Stimulated activated CD4-positive, alpha-beta T cell treated with anti-CD3 and anti-CD28 coated beads, TNF-alpha, amount 100 ng/mL, for 24 hours (primary cell): ENCODE results near the gene SLC25A24.
"Not testable (repeated sequence)": the region's sequence is repeated elsewhere in the genome, so short reads cannot be mapped to it uniquely, and the experiment has no call there.

ENCODE experiments used
- DNase-seq, 3 experiments: peaks; one replicate each; pipeline ENCODE4 v3.0.0-alpha.2; 2020; ENCODE audit warnings: low read depth in 3 of 3

Gene SLC25A24

DNA sequence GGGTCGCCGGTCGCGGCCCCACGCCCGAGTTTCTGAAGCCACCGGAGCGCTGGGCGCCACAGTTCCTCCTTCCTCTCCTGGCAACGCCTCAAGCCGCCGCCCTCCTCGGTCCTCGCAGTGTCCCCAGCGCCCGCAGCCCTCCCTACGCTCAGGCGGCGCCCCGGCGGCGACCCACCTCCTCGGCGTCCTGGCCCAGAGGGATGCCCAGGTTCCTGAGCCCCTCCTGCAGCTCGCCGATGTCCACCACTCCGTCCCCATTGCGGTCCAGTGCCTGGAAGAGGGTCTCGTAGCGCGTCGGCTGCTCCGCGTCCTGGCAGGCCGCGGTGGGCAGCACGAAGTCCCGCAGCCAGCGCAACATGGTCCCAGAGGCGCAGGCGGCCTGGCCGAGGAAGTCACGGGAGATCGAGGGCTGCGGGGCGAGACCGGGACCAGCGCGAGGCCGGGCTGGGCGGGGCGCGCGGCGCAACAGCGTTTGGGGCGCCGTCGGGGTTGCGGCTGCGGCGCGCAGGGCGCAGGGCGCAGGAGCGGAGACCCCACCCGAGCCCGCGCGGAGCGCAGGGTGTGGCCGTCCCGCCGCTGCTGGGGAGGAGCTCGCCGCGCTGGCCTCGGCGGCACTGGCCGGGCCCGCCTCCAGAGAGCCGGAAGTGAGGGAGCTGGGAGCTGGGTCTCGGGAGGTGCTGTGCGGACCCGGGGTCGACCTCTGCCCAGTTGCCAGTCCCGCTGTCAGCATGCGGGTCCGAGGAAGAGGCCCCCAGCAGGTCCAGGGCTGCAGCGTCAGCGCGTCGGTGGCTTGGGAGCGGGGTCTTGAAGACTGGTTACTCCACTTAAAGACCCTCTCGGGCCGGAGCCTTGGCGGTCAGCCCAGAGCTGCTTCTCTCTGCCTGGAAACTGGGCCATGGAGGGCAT, at the start of gene SLC25A24:
SLC25A24 (minus strand) TSS at position 563 of the 906 bp plus-strand sequence; CDS start at position 358, 205 bp downstream.
- peak; percentile 33 to 76 (median 51) for DNase-seq

DNA sequence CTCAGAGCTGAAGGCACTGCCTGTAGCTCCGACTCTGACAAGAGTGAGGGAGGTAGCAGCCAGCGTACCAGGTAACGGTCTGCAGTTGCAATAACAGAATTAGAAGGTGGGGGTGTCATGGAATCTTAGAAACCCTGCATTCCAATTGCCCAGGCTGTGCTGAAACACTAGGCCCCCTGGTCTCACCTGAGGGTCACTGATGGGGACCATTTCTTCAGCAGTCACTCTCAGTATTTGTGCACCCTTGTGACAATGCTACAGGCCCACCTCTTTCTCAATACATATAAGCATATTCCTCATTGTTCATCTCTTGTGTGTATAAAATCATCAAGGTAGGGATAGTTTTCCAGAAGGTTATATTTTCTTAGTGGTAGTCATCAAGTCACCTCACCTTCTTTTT, 43.8 kb upstream of the SLC25A24 start, which contains the start of gene NBPF4:
NBPF4 (minus strand) TSS at position 101 of the 400 bp plus-strand sequence. CDS start 315 bp downstream, outside the sequence.
- DNase-seq, result not testable (repeated sequence)

DNA sequence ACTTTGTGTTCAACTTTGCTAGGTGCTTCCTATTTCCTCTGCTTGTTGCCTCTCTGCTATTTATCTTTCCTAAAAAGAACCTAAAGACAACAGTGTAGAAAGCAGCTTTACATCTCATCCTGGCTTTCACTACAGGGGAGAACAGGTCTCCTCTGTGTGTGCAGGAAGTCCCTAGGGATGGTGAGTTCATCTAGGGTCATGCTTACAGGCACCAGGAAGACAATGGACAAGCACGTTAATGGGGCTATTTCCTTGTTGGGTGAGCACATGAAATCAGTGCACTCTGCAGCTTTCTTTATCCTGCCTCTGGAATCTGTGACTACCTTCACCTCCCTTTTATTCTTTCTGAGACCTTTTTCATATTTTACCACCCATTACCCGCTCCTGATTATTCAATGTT, 39.3 kb upstream of the SLC25A24 start:
- not testable (repeated sequence) for DNase-seq

DNA sequence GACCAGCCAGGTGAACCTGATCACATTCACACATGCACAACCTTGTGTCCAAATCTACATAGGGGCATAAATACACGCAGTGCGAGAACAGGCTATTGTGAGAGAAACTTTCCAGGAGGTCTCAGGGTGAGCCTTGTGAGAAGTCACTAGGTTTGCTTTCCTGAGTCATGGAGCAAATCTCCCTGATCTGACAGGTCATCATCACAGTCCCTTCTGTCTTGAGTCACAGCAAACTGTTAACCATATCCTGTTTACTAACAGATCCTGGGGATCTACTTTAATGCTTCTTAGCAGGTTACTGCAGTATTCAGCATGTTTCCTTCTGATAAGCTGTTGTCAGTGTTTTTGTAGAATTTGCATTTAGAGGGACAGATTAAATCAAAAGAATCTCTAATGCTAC, 35.2 kb upstream of the SLC25A24 start:
- not testable (repeated sequence) for DNase-seq

DNA sequence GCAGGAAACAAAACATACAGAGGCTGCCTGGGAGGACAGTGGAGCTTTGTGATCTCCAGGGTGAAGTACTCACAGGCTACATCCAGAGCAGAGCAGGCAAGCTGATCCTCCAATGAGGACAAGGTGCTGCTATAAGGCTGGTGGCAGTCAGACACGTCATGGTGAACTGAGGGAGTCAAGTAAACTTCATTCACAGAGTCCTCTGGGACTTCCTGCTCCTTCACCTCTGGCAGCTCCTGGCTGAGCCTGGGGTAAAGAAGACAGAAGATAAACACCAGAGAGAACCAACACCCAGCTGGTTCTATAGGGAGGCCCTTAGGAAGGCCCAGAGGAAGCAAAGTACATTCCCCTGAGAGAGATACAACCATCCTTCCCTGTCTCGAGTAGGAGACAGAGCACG, 32.0 kb upstream of the SLC25A24 start:
- DNase-seq, result not testable (repeated sequence)

DNA sequence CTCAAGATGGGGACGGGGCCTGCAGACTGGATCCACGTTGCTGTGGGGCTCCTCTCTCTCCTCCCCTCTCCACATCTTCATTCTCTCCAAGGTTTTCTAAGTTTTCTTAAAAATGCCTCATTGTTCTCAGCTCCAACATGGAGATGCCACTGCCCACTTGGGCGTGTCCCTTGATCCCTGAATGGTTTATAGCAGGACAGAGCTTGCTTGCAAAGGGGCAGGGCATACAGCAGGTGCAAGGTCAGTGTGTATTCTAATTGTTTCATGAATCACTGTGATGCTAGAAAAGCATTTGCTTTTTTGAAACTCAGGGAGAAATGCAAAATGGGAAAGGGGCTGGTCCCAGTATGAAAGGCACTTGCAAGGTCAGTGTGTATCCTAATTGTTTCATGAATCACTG, 29.8 kb upstream of the SLC25A24 start:
- DNase-seq, result not testable (repeated sequence)

DNA sequence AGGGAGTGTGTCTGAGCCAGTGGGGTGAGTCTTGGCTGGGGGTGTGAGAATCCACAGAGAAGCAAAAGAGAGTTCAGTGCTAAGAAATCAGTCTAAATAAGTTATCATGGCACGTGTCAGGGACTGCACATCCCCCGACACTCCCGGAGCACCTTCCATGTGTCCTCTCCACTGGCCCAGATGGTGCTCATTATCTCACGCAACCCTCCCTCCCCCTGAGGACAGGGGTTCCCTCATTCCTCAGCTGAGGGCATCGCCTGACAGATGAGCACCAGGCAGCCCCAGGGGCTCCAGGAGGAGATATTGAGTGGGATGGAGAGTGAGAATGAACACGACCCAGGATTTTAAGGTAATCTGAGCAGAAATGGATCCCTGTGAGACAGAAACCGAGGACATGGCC, 27.6 kb upstream of the SLC25A24 start:
- DNase-seq, result not testable (repeated sequence)

DNA sequence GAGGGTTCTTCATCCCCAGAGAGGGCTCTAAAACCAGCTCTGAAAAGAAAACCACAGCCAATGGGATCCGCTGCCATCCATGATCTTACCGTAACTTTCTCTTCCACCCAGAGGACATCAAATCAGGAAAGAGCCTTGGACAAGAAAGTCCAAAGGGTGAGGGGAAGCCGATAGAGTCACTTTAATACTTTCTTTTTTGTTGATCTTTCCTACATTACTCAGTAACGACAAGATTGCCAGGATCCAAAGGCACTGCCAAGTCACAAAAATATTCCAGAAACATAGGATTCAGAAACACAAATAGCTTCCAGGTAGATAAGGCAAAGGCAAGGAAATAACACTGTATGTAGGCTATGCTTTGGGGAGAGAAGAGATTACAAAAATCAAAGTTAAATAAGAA, 26.7 kb upstream of the SLC25A24 start:
- DNase-seq, result not testable (repeated sequence)

DNA sequence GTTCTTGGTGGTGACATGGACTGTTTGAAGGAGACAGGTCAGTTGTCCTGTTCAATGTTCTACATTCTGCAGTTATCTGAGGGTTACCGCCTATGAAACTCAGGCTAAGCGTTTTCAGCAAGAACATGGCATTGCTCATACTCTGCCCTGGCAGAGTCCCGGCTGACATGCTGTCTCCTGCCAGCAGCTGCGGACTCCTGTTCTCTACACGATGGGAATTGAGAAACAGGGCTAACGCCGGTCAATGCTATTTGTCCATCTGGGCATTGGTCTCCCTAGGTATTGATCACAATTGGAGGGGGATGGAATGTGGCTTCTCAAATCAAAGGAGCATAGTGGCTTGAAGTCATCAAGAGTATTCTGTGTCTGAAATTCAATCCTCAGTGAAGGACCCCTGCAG, 23.1 kb upstream of the SLC25A24 start:
- DNase-seq, result not testable (repeated sequence)

DNA sequence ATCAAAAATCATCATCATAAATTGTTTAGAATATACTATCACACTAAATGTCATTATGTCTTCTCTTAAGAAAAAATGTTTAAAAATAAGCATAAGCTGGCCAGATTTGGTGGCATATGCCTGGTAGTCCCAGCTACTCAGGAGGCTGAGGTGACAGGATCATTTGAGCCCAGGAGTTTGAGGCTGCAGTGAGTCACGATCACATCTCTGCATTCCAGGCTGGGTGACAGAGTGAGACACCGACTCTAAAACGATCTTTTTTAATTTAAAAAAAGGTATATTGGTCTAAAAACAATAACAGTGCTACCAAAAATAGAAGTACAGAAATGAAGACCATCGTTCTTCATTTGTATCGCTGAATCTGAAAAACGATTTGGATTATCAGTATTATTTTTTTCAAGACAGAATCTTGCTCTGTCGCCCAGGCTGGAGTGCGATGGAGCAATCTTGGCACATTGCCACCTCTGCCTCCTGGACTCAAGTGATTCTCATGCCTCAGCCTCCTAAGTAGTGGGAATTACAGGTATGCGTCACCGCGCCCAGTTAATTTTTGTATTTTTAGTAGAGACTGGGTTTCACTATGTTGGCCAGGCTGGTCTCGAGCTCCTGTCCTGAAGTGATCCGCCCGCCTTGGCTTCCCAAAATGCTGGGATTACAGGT, 17.5 kb upstream of the SLC25A24 start:
- DNase-seq, result not testable (repeated sequence)

DNA sequence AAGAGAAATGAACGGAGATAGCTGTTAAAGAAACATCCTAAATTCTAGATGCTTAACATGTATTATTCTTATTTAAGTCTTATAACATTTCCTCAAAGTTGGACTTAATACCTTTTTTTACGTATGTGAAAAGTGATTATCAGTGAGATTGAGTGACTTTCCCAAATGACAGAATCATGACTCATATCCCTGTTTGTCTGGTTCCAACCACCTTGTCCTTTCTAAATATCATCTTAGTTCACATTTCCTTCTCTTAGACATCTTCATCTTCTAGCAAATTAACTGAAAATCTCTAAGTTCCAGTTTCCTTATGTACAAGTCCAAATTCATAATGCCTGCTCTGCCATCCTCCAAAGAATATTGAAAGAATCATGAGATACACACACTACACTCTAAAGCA, 16.9 kb upstream of the SLC25A24 start:
- not testable (repeated sequence) for DNase-seq

DNA sequence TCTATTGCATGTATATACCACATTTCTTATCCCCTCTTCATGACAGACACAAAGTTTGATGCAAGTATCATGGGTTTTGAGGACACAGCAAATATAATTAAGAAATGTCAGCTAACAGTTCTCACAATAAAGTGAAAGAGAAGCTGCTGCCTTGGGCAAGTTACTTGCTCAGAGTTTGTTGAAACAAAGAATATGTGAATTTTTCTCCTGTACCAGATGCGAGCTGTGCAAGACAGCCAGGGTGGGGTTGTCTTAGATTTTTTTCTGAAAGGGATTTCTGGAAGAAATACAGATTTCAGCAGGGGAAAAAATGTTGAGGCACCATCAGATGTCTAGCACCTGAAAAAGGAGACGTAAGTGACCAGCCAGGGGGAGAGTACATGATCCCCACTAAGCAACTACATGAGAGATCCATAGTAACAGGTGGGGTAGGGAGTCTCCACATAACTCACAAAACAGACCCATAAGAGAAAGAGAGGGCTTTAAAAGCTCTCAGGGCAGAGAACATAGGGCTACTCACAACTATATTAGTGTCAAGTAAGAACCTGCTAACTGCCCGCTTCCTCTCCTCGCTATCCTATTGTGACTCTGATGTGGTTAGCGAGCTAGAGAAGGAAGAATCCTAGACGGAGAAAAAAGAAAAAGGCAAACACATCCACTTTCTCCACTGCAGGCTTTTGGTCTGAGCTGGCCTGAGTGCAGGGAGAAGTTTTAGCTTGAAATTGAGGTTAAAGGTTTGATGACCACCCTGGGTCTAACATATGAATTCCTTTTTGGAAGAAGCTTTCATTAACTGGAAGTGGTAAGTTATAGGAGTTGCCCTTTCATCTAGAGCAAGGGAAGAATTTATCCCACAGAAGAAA, 16.1 kb upstream of the SLC25A24 start:
- not testable (repeated sequence) for DNase-seq

DNA sequence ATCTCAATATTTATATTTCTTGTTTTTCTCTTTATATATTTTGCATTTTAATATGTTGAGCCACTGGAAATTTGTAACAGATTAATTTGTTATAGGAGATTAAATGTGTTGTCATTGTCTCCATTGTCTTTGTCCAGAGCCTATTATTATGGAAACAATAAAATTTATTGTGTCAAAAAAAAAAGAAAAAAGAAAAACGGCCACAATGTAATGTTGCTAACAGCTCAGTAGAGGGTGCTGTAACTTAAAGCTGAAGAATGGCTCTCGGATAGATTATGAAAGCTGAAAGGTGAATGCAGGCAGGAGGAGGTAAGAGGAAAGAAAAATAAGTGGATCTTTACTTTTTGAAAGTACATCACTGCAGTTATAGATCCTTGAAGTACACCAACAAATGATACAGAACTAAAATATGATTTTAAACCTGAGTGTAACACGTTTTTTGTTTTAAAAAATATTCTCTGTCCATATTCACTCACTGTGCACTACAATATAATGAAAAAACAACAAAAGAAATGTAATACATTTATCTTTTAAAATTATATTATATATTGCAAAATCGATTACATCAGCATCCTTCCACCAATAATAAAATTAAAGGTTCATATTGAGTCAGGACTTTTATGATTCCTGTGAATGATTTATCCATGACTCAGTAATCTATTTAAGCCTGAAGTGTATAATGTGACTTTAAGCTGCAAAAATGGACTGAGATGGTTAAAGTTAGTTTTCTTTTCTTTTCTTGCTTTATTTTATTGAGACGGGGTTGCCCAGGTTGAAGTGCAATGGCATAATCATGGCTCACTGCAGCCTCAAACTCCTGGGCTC, 14.7 kb upstream of the SLC25A24 start:
- DNase-seq, result not testable (repeated sequence)

DNA sequence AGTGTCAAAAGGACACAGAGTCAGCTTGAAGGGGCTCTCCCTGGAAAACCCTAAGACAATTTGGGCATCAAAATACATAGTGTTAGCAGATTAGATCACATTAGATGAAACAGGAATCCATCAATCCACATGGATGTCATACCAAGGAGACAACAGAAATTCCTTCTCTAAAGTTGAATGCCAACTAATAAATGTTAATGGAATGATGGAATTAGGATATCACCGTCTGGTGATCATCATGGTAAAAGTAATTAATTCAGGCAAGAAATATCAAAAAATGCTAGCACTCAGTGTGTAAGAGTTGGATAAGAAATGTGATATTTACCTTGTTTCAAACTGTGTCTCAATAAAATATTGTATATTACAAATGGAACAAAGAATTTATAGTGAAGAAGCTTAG, 10.9 kb upstream of the SLC25A24 start:
- no peak for DNase-seq

DNA sequence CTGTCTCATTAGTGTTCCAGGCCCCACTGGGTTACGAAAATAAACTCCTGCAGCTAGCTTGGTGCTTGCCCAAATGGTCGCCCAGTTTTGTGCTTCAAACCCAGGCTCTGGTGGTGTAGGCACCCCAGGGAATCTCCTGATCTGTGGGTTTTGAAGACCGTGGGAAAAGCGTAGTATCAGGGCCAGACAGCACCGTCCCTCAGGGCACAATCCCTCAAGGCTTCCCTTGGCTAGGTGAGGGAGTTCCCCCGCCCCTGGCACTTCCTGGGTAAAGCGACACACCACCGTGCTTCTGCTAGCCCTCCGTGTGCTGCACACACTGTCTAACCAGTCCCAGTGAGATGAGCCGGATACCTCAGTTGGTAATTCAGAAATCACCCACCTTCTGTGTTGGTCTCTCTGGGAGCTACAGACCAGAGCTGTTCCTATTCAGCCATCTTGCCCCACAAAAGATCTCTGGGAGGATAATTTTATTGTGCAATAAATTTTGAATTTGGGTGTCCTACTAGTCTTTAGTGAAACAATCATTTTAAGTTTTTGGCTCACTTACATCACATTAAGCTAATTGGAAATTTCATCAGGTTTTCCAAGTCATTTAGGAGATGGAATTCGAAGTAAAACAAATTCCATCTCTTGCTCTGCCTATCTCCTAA, 9.4 kb upstream of the SLC25A24 start:
- peak in 1 of 3 experiments; percentile 3 for DNase-seq

DNA sequence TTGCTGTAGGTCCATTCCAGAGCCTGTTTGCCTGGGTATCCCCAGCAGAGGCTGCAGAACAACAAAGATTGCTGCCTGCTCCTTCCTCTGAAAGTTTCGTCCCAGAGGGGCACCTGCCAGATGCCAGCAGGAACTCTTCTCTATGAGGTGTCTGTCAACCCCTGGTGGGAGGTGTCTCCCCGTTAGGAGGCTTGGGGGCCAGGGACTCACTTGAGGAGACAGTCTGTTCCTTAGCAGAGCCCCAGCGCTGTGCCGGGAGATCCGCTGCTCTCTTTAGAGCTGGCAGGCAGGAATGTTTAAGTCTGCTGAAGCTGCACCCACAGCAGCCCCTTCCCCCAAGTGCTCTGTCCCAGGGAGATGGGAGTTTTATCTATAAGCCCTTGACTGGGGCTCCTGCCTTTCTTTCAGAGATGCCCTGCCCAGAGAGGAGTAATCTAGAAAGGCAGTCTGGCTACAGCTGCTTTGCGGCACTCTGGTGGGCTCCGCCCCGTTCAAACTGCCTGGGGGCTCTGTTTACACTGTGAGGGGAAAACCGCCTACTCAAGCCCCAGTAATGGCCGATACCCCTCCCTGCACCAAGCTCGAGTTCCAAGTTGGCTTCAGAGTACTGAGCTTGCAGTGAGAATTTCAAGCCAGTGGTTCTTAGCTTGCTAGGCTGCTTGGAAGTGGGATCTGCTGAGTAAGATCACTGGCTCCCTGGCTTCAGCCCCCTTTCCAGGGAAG, 8.7 kb upstream of the SLC25A24 start:
- no peak for DNase-seq

DNA sequence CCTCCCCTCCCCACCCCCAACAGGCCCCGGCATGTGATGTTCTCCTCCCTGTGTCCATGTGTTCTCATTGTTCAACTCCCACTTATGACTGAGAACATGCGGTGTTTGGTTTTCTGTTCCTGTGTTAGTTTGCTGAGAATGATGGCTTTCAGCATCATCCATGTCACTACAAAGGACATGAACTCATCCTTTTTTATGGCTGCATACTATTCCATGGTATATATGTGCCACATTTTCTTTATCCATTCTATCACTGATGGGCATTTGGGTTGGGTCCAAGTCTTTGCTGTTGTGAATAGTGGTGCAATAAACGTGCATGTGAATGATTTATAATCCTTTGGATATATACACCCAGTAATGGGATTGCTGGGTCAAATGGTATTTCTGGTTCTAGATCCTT, 3.4 kb upstream of the SLC25A24 start:
- DNase-seq, result not testable (repeated sequence)

DNA sequence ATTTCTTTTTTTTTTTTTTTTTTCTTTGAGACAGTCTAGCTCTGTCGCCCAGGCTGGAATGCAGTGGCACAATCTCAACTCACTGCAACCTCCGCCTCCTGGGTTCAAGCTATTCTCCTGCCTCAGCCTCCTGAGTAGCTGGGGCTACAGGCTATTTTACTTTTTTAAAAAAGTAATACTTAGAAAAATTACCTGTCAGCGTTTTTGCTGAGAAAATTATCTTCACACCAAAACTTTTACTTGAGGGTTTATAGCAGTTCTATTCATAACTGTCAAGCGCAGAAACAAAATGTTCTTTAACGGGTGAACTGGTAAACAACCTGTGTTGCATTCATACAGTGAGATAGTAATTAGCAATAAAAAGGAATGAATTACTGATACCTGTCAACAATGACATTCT, 1.5 kb upstream of the SLC25A24 start:
- DNase-seq, result no peak

DNA sequence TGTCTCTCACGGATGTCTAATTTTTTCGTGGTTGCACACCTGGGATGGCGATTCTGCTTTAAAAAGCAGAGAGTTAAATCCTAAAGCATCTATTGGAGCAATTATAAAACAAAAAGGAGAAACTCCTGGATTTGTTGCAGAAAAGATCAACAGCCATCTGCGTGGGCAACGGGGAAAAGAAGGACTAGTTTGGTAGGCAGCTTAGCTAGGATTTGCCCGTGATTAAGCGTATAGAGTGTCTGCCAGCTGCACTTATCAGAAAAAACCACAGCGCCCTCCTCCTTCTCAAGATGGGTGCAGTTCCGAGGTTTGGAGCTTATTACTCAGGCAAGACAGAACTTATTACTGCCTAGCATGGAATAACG, 526 bp upstream of the SLC25A24 start:
- DNase-seq, result peak in 1 of 3 experiments; percentile 30
